Endothelial cell of umbilical vein (primary cell): ENCODE data around the gene AS3MT. TPM values are rescaled to one million over a fixed set of nuclear protein-coding genes. Genes with fewer than 3 reads are reported as not detected.

ENCODE experiments used
- BruUV-seq: library from RNA; stranded (reverse); fragments of 400-500 nt; replicated peaks from 2 replicates; lab custom pipeline; 2021; lab: Mats Ljungman, UMichigan
- CTCF ChIA-PET: fragments of 300-600, 350-600 bp; sonication (Branson Sonifier 250); formaldehyde crosslinking; loops from one replicate; lab custom pipeline; 2021; ENCODE audit warnings: antibody characterized with exemption, inconsistent platforms; lab: Charles Lee
- POLR2A ChIA-PET: fragments of 300-600, 350-600 bp; sonication (Branson Sonifier 250); formaldehyde crosslinking; loops from one replicate; lab custom pipeline; 2021; ENCODE audit warnings: antibody characterized with exemption, inconsistent platforms; lab: Charles Lee
- DNase-seq: peaks from one replicate; pipeline ENCODE4 v3.0.0-alpha.2; 2011; ENCODE audit warnings: low read depth, low spot score
- FAIRE-seq: peaks from 2 replicates; lab custom pipeline; 2011; peaks lifted over from hg19 to GRCh38; lab: Jason Lieb, UNC
- H2AFZ ChIP-seq: 2 replicates; pipeline ENCODE4 v1.6.0; 2012; ENCODE audit warnings: low read depth, low read length, control low read depth, inconsistent platforms
- H3K27ac ChIP-seq: 2 replicates; pipeline ENCODE4 v1.5.1; 2011; ENCODE audit warnings: low read depth, mild to moderate bottlenecking, control low read depth, low read length, moderate library complexity; ENCODE audit not compliant: insufficient read depth
- H3K27me3 ChIP-seq, 2 experiments: 2 replicates each; pipeline versions ENCODE4 v1.6.0 to v1.6.1; 2011; ENCODE audit warnings: low read length in 2 of 2, mixed read lengths in 1 of 2; ENCODE audit not compliant: control insufficient read depth in 2 of 2, insufficient read depth in 2 of 2
- H3K36me3 ChIP-seq, 2 experiments: 2 replicates in 1 of 2; 3 replicates in 1 of 2; pipeline ENCODE4 v1.5.1; 2011; ENCODE audit warnings: low read length in 2 of 2, mild to moderate bottlenecking in 1 of 2, moderate library complexity in 1 of 2; ENCODE audit not compliant: control insufficient read depth in 2 of 2, insufficient read depth in 2 of 2; ENCODE audit errors: extremely low read depth in 1 of 2
- H3K4me1 ChIP-seq: 3 replicates; pipeline ENCODE4 v1.5.1; 2011; ENCODE audit warnings: mild to moderate bottlenecking, low read length; ENCODE audit not compliant: control insufficient read depth, insufficient read depth; ENCODE audit errors: extremely low read depth
- H3K4me2 ChIP-seq: 2 replicates; pipeline ENCODE4 v1.6.1; 2011; ENCODE audit warnings: low read length, control low read depth, mixed read lengths; ENCODE audit not compliant: insufficient read depth
- H3K4me3 ChIP-seq, 3 experiments: fragments of 200-600 bp in 1 of 3; sonication (generic), shearing (Covaris generic) in 1 of 3; replicated peaks in 1 of 3; 2 replicates each; pipeline ENCODE4 v1.5.1; 2011 to 2016; ENCODE audit warnings: control low read depth in 3 of 3, low read length in 3 of 3, mild to moderate bottlenecking in 2 of 3, inconsistent platforms in 1 of 3, low read depth in 1 of 3, moderate library complexity in 1 of 3; ENCODE audit not compliant: insufficient read depth in 1 of 3
- H3K79me2 ChIP-seq: 2 replicates; pipeline ENCODE4 v1.6.0; 2012; ENCODE audit warnings: low read length, inconsistent platforms; ENCODE audit not compliant: control insufficient read depth, insufficient read depth
- H3K9ac ChIP-seq: replicated peaks from 2 replicates; pipeline ENCODE3; 2011; ENCODE audit warnings: low read length, control low read depth; ENCODE audit not compliant: insufficient read depth; ENCODE audit errors: extremely low read depth
- H3K9me1 ChIP-seq: replicated peaks from 3 replicates; pipeline ENCODE4 v1.6.0; 2011; ENCODE audit warnings: mild to moderate bottlenecking, low read length; ENCODE audit not compliant: control insufficient read depth, insufficient read depth; ENCODE audit errors: extremely low read depth
- H3K9me3 ChIP-seq: replicated peaks from 2 replicates; pipeline ENCODE4 v1.5.1; 2012; ENCODE audit warnings: low read length, inconsistent platforms; ENCODE audit not compliant: control insufficient read depth, insufficient read depth
- H4K20me1 ChIP-seq: replicated peaks from 2 replicates; pipeline ENCODE3; 2011; ENCODE audit warnings: mild to moderate bottlenecking, low read length; ENCODE audit not compliant: control insufficient read depth, insufficient read depth; ENCODE audit errors: extremely low read depth
- EZH2 ChIP-seq: IDR thresholded peaks from 2 replicates; pipeline ENCODE4 v1.6.1; 2012; ENCODE audit warnings: borderline replicate concordance, low read depth, mild to moderate bottlenecking, moderate library complexity, low read length, inconsistent platforms; ENCODE audit not compliant: severe bottlenecking
- FOS ChIP-seq: IDR thresholded peaks from 2 replicates; pipeline ENCODE4 v1.6.1; 2011; ENCODE audit warnings: mild to moderate bottlenecking, low read length, moderate library complexity, borderline replicate concordance; ENCODE audit not compliant: insufficient read depth
- GATA2 ChIP-seq: IDR thresholded peaks from 2 replicates; pipeline ENCODE4 v1.7.0; 2011; ENCODE audit warnings: low read depth, mild to moderate bottlenecking, moderate library complexity, mixed read lengths, low read length; ENCODE audit not compliant: insufficient read length, insufficient read depth
- JUN ChIP-seq: IDR thresholded peaks from 2 replicates; pipeline ENCODE4 v1.6.1; 2011; ENCODE audit warnings: borderline replicate concordance, low read depth; ENCODE audit not compliant: insufficient read length, insufficient read depth
- MYC ChIP-seq: IDR thresholded peaks from one replicate; pipeline ENCODE4 v1.6.1; 2011; ENCODE audit warnings: mild to moderate bottlenecking, low read depth, low read length
- POLR2A ChIP-seq: IDR thresholded peaks from 2 replicates; pipeline ENCODE4 v1.6.1; 2012; ENCODE audit warnings: low read depth, mild to moderate bottlenecking, control low read depth, low read length
- POLR2AphosphoS5 ChIP-seq: IDR thresholded peaks from 2 replicates; pipeline ENCODE4 v1.6.1; 2012; ENCODE audit warnings: low read depth, mild to moderate bottlenecking, control low read depth, low read length, moderate library complexity; ENCODE audit not compliant: insufficient read depth
- dilution Hi-C: fragments of 300-500 bp; cut with MboI; formaldehyde crosslinking; loops from one replicate; pipeline ENCODE4 v1.15.0; 2019; ENCODE audit warnings: low sequenced_read_pairs; ENCODE audit not compliant: extremely low pct_ligation_motif_present
- intact Hi-C: fragments of 100-400 bp; cut with micrococcal nuclease; formaldehyde crosslinking; loops from one replicate; pipeline ENCODE4 v1.10.0; 2022
- polyA plus RNA-seq, 4 experiments: library from polyadenylated mRNA; depleted of rRNA in 3 of 4; stranded (reverse) in 3 of 4; unstranded in 1 of 4; fragments of >200 nt; gene quantifications; 2 replicates each; pipeline versions ENCODE4 v1.2.1 to v1.2.3, GENCODE V29; 2011 to 2012; ENCODE audit warnings: missing spikeins in 1 of 4
- total RNA-seq: library from RNA; stranded (reverse); gene quantifications from 2 replicates; pipeline ENCODE4 v1.2.3, GENCODE V29; 2021
- TF ChIP-seq, protein P1 (sequence below), 2 donors: IDR thresholded peaks; 1 replicate in 1 of 2; 2 replicates in 1 of 2; pipeline ENCODE4 v1.5.1; 2011; ENCODE audit warnings: low read length in 2 of 2, mild to moderate bottlenecking in 2 of 2, moderate library complexity in 2 of 2, control low read depth in 1 of 2, inconsistent platforms in 1 of 2, low read depth in 1 of 2; ENCODE audit not compliant: insufficient read depth in 1 of 2; ENCODE audit errors: extremely low read depth in 1 of 2
- TF ChIP-seq, protein P2 (sequence below): IDR thresholded peaks from 2 replicates; pipeline ENCODE4 v1.6.1; 2011; ENCODE audit not compliant: insufficient read depth, insufficient read length

AS3MT gene
- total and polyA plus RNA-seq, 2 donors (not counting 3 experiments of a cell fraction or from before 2014, with no cell fraction given), result 1.0 TPM; not detected in 1

DNA sequence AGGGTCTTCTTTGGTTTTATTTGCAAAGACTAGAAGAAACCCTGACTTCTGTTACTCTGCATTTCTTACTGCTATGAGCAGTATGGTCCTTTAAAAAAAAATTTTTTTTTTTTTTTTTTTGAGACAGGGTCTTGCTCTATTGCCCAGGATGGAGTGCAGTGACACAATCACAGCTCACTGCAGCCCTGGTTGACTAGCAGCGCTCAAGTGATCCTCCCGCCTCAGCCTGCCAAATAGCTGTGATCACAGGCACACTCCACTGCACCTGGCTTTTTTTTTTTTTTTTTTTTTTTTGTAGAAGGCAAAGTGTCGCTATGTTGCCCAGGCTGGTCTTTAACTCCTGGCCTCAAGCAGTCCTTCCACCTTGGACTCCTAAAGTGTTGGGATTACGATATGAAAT, 66.2 kb downstream of the AS3MT start:
- Histone ChIP-seq H2AFZ (no peak overlapping the region), H3K9me1 (no peaks in the 10 kb centered on the region), H3K4me3 (no peak overlapping the region), H3K36me3 (no peaks in the 10 kb centered on the region), H3K4me1 (no peaks in the 10 kb centered on the region), H3K4me2 (no peak overlapping the region), H3K27ac (no peak overlapping the region), H3K9ac (no peak overlapping the region), H3K27me3 (no peaks in the 10 kb centered on the region), H3K9me3 (no peaks in the 10 kb centered on the region), H3K79me2 (no peaks in the 10 kb centered on the region), H4K20me1 (no peaks in the 10 kb centered on the region)
- ChIA-PET POLR2A (no interaction called here), CTCF (no interaction called here)
- dilution Hi-C loops, result no loop called here
- no peak for TF ChIP-seq MYC
- no peak for TF ChIP-seq GATA2
- TF ChIP-seq, protein P1, sequence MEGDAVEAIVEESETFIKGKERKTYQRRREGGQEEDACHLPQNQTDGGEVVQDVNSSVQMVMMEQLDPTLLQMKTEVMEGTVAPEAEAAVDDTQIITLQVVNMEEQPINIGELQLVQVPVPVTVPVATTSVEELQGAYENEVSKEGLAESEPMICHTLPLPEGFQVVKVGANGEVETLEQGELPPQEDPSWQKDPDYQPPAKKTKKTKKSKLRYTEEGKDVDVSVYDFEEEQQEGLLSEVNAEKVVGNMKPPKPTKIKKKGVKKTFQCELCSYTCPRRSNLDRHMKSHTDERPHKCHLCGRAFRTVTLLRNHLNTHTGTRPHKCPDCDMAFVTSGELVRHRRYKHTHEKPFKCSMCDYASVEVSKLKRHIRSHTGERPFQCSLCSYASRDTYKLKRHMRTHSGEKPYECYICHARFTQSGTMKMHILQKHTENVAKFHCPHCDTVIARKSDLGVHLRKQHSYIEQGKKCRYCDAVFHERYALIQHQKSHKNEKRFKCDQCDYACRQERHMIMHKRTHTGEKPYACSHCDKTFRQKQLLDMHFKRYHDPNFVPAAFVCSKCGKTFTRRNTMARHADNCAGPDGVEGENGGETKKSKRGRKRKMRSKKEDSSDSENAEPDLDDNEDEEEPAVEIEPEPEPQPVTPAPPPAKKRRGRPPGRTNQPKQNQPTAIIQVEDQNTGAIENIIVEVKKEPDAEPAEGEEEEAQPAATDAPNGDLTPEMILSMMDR (IDR thresholded peaks at IDR 0.05; ENCODE audit: extremely low read depth in 1 of 2, insufficient read depth in 1 of 2, low read depth in 1 of 2, low read length in 2 of 2), result no peak
- TF ChIP-seq, protein P2, sequence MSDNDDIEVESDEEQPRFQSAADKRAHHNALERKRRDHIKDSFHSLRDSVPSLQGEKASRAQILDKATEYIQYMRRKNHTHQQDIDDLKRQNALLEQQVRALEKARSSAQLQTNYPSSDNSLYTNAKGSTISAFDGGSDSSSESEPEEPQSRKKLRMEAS, result no peak
- TF ChIP-seq FOS, result no peak
- TF ChIP-seq EZH2, result no peak
- TF ChIP-seq POLR2A, result no peak
- no peak for TF ChIP-seq JUN
- no peak for TF ChIP-seq POLR2AphosphoS5
- FAIRE-seq (no peak), DNase-seq (no peak)
- intact Hi-C loops, result no loop called here
- no TSS peak for BruUV-seq
